ENCODE results near the gene FOXN1. TPM values are rescaled to one million over a fixed set of nuclear protein-coding genes. Genes with fewer than 3 reads are reported as not detected.

FOXN1 gene
- total and polyA plus RNA-seq, 2 of the 13 experiments (the other 11 are each of a cell fraction or from before 2014, with no cell fraction given), result 0.01 TPM; not detected in 1

- POLR2A ChIA-PET, result no interaction called here
- TF ChIP-seq ZNF770 (CRISPR knock-in tag; IDR thresholded peaks at IDR 0.05), result no peak
- TF ChIP-seq, protein P1, sequence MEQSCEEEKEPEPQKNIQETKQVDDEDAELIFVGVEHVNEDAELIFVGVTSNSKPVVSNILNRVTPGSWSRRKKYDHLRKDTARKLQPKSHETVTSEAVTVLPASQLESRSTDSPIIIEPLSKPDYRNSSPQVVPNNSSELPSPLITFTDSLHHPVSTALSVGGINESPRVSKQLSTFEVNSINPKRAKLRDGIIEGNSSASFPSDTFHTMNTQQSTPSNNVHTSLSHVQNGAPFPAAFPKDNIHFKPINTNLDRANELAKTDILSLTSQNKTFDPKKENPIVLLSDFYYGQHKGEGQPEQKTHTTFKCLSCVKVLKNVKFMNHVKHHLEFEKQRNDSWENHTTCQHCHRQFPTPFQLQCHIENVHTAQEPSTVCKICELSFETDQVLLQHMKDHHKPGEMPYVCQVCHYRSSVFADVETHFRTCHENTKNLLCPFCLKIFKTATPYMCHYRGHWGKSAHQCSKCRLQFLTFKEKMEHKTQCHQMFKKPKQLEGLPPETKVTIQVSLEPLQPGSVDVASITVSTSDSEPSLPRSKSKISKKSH (CRISPR knock-in tag; IDR thresholded peaks at IDR 0.05; ENCODE audit: borderline replicate concordance), result no peak
- H2AFZ ChIP-seq (ENCODE audit: low read length), result no peak overlapping the region
- CTCF ChIA-PET (ENCODE audit: low intra/inter-chr PET ratio, low total read pairs), result no interaction called here
- H3K79me2 ChIP-seq (ENCODE audit: insufficient read depth, low read length), result peaks cover 4% of the 10 kb centered on the region
- FAIRE-seq (no peak), DNase-seq (ENCODE audit: low spot score) (no peak), ATAC-seq (no peak)
- H4K20me1 ChIP-seq (ENCODE audit: insufficient read depth, low read length), result no peaks in the 10 kb centered on the region
- H3K9ac ChIP-seq (ENCODE audit: insufficient read depth, low read depth, low read length), result no peak overlapping the region
- H3K4me1 ChIP-seq (ENCODE audit: insufficient read depth, low read length), result peaks cover 32% of the 10 kb centered on the region
- 97% methylated on average over 8 of the region's 8 CpGs for WGBS (ENCODE audit: low lambda C conversion rate)
- H3K9me3 ChIP-seq (ENCODE audit: low read length), result no peaks in the 10 kb centered on the region
- intact Hi-C loops (cut with micrococcal nuclease; ENCODE audit: unreplicated experiment), result no loop called here
- H3K4me2 ChIP-seq (ENCODE audit: low read depth, low read length), result no peak overlapping the region
- no peaks in the 10 kb centered on the region for H3K27me3 ChIP-seq (ENCODE audit: control insufficient read depth in 1 of 2, insufficient read depth in 2 of 2, low read length in 2 of 2)
- no peak overlapping the region for H3K4me3 ChIP-seq (replicated peaks in 1 of 3; ENCODE audit: insufficient read depth in 1 of 3, low read depth in 2 of 3, low read length in 3 of 3)
- BruUV-seq (replicated peaks), result no TSS peak
- H3K27ac ChIP-seq (ENCODE audit: extremely low read length, insufficient read depth, low read length), result no peak overlapping the region
- in situ Hi-C loops (cut with HindIII; ENCODE audit: extremely low pct_ligation_motif_present, low pct_unique_long_range_greater_than_20kb), result no loop called here
- H3K36me3 ChIP-seq (replicated peaks in 1 of 2; ENCODE audit: control insufficient read depth in 1 of 2, insufficient read depth in 2 of 2, low read length in 2 of 2), result peaks cover 23 to 56% of the 10 kb centered on the region in 2 experiments
Observed at GRCh38 chr17:28578246-28579195, 72.4 kb downstream of the FOXN1 start.

All from HepG2 (cell line).